Measurements from ENCODE around the gene EGFR. TPM values are rescaled to one million over a fixed set of nuclear protein-coding genes. Genes with fewer than 3 reads are reported as not detected.

The EGFR gene
- total RNA-seq, 4 donors from 2014 or later, result 87.2 to 124 (median 94.5) TPM

- ATAC-seq (ENCODE audit: low FRiP score) (no peak), DNase-seq (ENCODE audit: low spot score) (no peak)
- no peak for TF ChIP-seq CTCF (IDR thresholded peaks at IDR 0.05)
Measured at GRCh38 chr7:55054758-55055157, 35.9 kb downstream of the EGFR start.

GRCh38 chr7:55055479-55055878, 36.7 kb downstream of the EGFR start:
- TF ChIP-seq CTCF (IDR thresholded peaks at IDR 0.05), result no peak
- ATAC-seq (ENCODE audit: low FRiP score), result no peak
- DNase-seq (ENCODE audit: low spot score), result no peak

- DNase-seq (ENCODE audit: low spot score), result no peak
- no peak for ATAC-seq (ENCODE audit: low FRiP score)
- TF ChIP-seq CTCF (IDR thresholded peaks at IDR 0.05), result no peak
Measured at GRCh38 chr7:55056068-55056467, 37.3 kb downstream of the EGFR start.

- ATAC-seq (ENCODE audit: low FRiP score) (peak; percentile 66), DNase-seq (ENCODE audit: low spot score) (no peak)
- no peak for TF ChIP-seq CTCF (IDR thresholded peaks at IDR 0.05)
Measured at GRCh38 chr7:55056577-55057480, 38.0 kb downstream of the EGFR start.

- no peak for TF ChIP-seq CTCF (IDR thresholded peaks at IDR 0.05)
- ATAC-seq (ENCODE audit: low FRiP score) (no peak), DNase-seq (ENCODE audit: low spot score) (no peak)
Measured at GRCh38 chr7:55058314-55058713, 39.5 kb downstream of the EGFR start.

GRCh38 chr7:55059021-55059420, 40.2 kb downstream of the EGFR start:
- no peak for TF ChIP-seq CTCF (IDR thresholded peaks at IDR 0.05)
- DNase-seq (ENCODE audit: low spot score) (no peak), ATAC-seq (ENCODE audit: low FRiP score) (no peak)

- no peak for DNase-seq (ENCODE audit: low spot score)
- no peak for ATAC-seq (ENCODE audit: low FRiP score)
- TF ChIP-seq CTCF (IDR thresholded peaks at IDR 0.05), result no peak
Measured at GRCh38 chr7:55060085-55060484, 41.3 kb downstream of the EGFR start.

All from omental fat pad (tissue), 4 donors.